H1 (cell line): ENCODE measurements around the gene PPP1R1C. TPM values are rescaled to one million over a fixed set of nuclear protein-coding genes. Genes with fewer than 3 reads are reported as not detected.

Experiments used
- CTCF ChIA-PET: fragments of 300-600 bp; sonication (Branson Sonifier 250); formaldehyde crosslinking; loops from one replicate; lab custom pipeline; 2021; ENCODE audit not compliant: partially characterized antibody; lab: Charles Lee
- POLR2A ChIA-PET: fragments of 300-600 bp; sonication (Branson Sonifier 250); formaldehyde crosslinking; loops from one replicate; lab custom pipeline; 2021; ENCODE audit warnings: inconsistent platforms; ENCODE audit not compliant: partially characterized antibody; lab: Charles Lee
- DNase-seq, 2 experiments: peaks; one replicate each; pipeline versions ENCODE4 v3.0.0 to v3.0.0-alpha.2; 2010 to 2022; ENCODE audit warnings: low spot score in 2 of 2, low read depth in 1 of 2, mixed read lengths in 1 of 2
- FAIRE-seq: peaks from 2 replicates; lab custom pipeline; 2011; peaks lifted over from hg19 to GRCh38; lab: Jason Lieb, UNC
- H2AFZ ChIP-seq: 2 replicates; pipeline ENCODE4 v1.8.1; 2012; ENCODE audit warnings: low read length, inconsistent platforms
- H2AK5ac ChIP-seq: 2 replicates; pipeline ENCODE4 v1.6.1; 2013; ENCODE audit warnings: low read depth, low read length
- H2BK120ac ChIP-seq: replicated peaks from 2 replicates; pipeline ENCODE3; 2013; ENCODE audit warnings: low read depth, low read length, inconsistent platforms
- H2BK12ac ChIP-seq: 2 replicates; pipeline ENCODE4 v1.6.1; 2013; ENCODE audit warnings: low read depth, low read length
- H2BK15ac ChIP-seq: 2 replicates; pipeline ENCODE4 v1.6.1; 2013; ENCODE audit warnings: low read length
- H2BK20ac ChIP-seq: 2 replicates; pipeline ENCODE4 v1.6.1; 2013; ENCODE audit warnings: low read length
- H2BK5ac ChIP-seq: 2 replicates; pipeline ENCODE4 v1.6.1; 2013; ENCODE audit warnings: low read depth, low read length
- H3K14ac ChIP-seq: 2 replicates; pipeline ENCODE4 v1.6.1; 2013; ENCODE audit warnings: inconsistent platforms; ENCODE audit not compliant: insufficient read length
- H3K18ac ChIP-seq: 2 replicates; pipeline ENCODE4 v1.6.1; 2013; ENCODE audit warnings: low read length; ENCODE audit errors: extremely low read depth
- H3K23ac ChIP-seq: 2 replicates; pipeline ENCODE4 v1.6.1; 2013; ENCODE audit warnings: inconsistent platforms; ENCODE audit not compliant: insufficient read length
- H3K23me2 ChIP-seq: 2 replicates; pipeline ENCODE4 v1.6.1; 2013; ENCODE audit warnings: low read depth, low read length
- H3K27ac ChIP-seq: 2 replicates; pipeline ENCODE4 v1.6.1; 2011; ENCODE audit warnings: low read depth, low read length, inconsistent platforms
- H3K27me3 ChIP-seq, 4 experiments: replicated peaks in 1 of 4; 1 replicate in 1 of 4; 2 replicates in 3 of 4; pipeline versions ENCODE4 v1.6.1 to v1.8.1; 2011 to 2013; ENCODE audit warnings: low read length in 3 of 4, mild to moderate bottlenecking in 3 of 4, inconsistent platforms in 2 of 4, mixed read lengths in 2 of 4, moderate library complexity in 1 of 4; ENCODE audit not compliant: control insufficient read depth in 3 of 4, insufficient read depth in 3 of 4; ENCODE audit errors: extremely low read depth in 1 of 4
- H3K36me3 ChIP-seq, 4 experiments: 2 replicates each; pipeline versions ENCODE4 v1.6.1 to v1.8.1; 2011 to 2013; ENCODE audit warnings: mild to moderate bottlenecking in 4 of 4, low read length in 3 of 4, moderate library complexity in 2 of 4, control low read depth in 1 of 4, inconsistent platforms in 1 of 4; ENCODE audit not compliant: insufficient read depth in 4 of 4, control insufficient read depth in 2 of 4
- H3K4ac ChIP-seq: replicated peaks from 2 replicates; pipeline ENCODE3; 2013; ENCODE audit warnings: low read length, low read depth, mixed read lengths, inconsistent platforms; ENCODE audit not compliant: insufficient read length
- H3K4me1 ChIP-seq, 4 experiments: replicated peaks in 1 of 4; 1 replicate in 1 of 4; 2 replicates in 3 of 4; pipeline versions ENCODE4 v1.6.1 to v1.8.1; 2011 to 2013; ENCODE audit warnings: low read length in 3 of 4, inconsistent platforms in 2 of 4, mixed read lengths in 1 of 4; ENCODE audit not compliant: insufficient read depth in 4 of 4, control insufficient read depth in 3 of 4
- H3K4me2 ChIP-seq, 2 experiments: 2 replicates each; pipeline versions ENCODE4 v1.6.1 to v1.8.1; 2011 to 2013; ENCODE audit warnings: low read depth in 2 of 2, low read length in 2 of 2, control low read depth in 1 of 2, inconsistent platforms in 1 of 2, mild to moderate bottlenecking in 1 of 2; ENCODE audit not compliant: insufficient read depth in 1 of 2
- H3K4me3 ChIP-seq, 4 experiments: fragments of 200-600, 300-600 bp in 1 of 4; sonication (generic), shearing (Covaris generic), sonication (Bioruptor Twin) in 1 of 4; 2 replicates each; pipeline versions ENCODE4 v1.5.1 to v1.8.1; 2011 to 2016; ENCODE audit warnings: low read length in 4 of 4, low read depth in 3 of 4, control low read depth in 2 of 4, inconsistent platforms in 2 of 4, mild to moderate bottlenecking in 2 of 4, mixed read lengths in 1 of 4, moderate library complexity in 1 of 4; ENCODE audit not compliant: insufficient read depth in 2 of 4; ENCODE audit errors: extremely low read depth in 1 of 4
- H3K56ac ChIP-seq: replicated peaks from 2 replicates; pipeline ENCODE3; 2013; ENCODE audit warnings: low read depth, mild to moderate bottlenecking, mixed read lengths, low read length, inconsistent platforms; ENCODE audit not compliant: insufficient read length
- H3K79me1 ChIP-seq: 2 replicates; pipeline ENCODE4 v1.6.1; 2013; ENCODE audit warnings: low read depth, low read length, control low read depth
- H3K79me2 ChIP-seq, 2 experiments: 2 replicates each; pipeline versions ENCODE4 v1.6.1 to v1.8.1; 2012 to 2013; ENCODE audit warnings: low read length in 2 of 2, mild to moderate bottlenecking in 2 of 2, inconsistent platforms in 1 of 2; ENCODE audit not compliant: insufficient read depth in 2 of 2, control insufficient read depth in 1 of 2
- H3K9ac ChIP-seq, 4 experiments: replicated peaks in 1 of 4; 1 replicate in 1 of 4; 2 replicates in 3 of 4; pipeline versions ENCODE4 v1.6.1 to v1.8.1; 2011 to 2013; ENCODE audit warnings: low read depth in 3 of 4, low read length in 3 of 4, control low read depth in 2 of 4, mild to moderate bottlenecking in 2 of 4, moderate library complexity in 2 of 4, inconsistent platforms in 1 of 4; ENCODE audit errors: extremely low read depth in 1 of 4
- H3K9me3 ChIP-seq, 2 experiments: 2 replicates each; pipeline versions ENCODE4 v1.6.1 to v1.8.1; 2012 to 2013; ENCODE audit warnings: mild to moderate bottlenecking in 2 of 2, moderate library complexity in 2 of 2, control low read depth in 1 of 2, inconsistent platforms in 1 of 2, low read depth in 1 of 2, low read length in 1 of 2, mixed read lengths in 1 of 2; ENCODE audit not compliant: insufficient read depth in 2 of 2
- H4K20me1 ChIP-seq, 2 experiments: replicated peaks in 1 of 2; 2 replicates each; pipeline versions ENCODE3 to v1.8.1; 2011 to 2013; ENCODE audit warnings: inconsistent platforms in 2 of 2, low read length in 2 of 2, mild to moderate bottlenecking in 1 of 2; ENCODE audit not compliant: insufficient read depth in 2 of 2, control insufficient read depth in 1 of 2
- H4K5ac ChIP-seq: 2 replicates; pipeline ENCODE4 v1.6.1; 2013; ENCODE audit warnings: low read length, low read depth, mixed read lengths, inconsistent platforms; ENCODE audit not compliant: insufficient read length
- H4K8ac ChIP-seq: 2 replicates; pipeline ENCODE4 v1.8.0; 2013; ENCODE audit warnings: mild to moderate bottlenecking, moderate library complexity, low read length, inconsistent platforms; ENCODE audit not compliant: insufficient read depth; ENCODE audit errors: extremely low read depth
- H4K91ac ChIP-seq: replicated peaks from 2 replicates; pipeline ENCODE3; 2013; ENCODE audit warnings: low read length, mixed read lengths, inconsistent platforms; ENCODE audit not compliant: insufficient read length
- ASH2L ChIP-seq: fragments of 200-600, 300-600 bp; sonication (generic); IDR thresholded peaks from one replicate; pipeline ENCODE4 v1.7.1; 2017; ENCODE audit warnings: low read length
- ATF2 ChIP-seq: IDR thresholded peaks from 2 replicates; pipeline ENCODE4 v1.6.1; 2012; ENCODE audit warnings: low read length, inconsistent platforms
- BACH1 ChIP-seq: IDR thresholded peaks from 2 replicates; pipeline ENCODE4 v1.6.1; 2012; ENCODE audit warnings: low read length, improper control_type of control experiment
- CEBPB ChIP-seq: IDR thresholded peaks from 2 replicates; pipeline ENCODE4 v1.6.1; 2012; ENCODE audit warnings: low read depth, low read length
- CTBP2 ChIP-seq: IDR thresholded peaks from 2 replicates; pipeline ENCODE4 v1.7.0; 2011; ENCODE audit warnings: borderline replicate concordance, mild to moderate bottlenecking, moderate library complexity, mixed read lengths, low read length; ENCODE audit not compliant: insufficient read depth, insufficient read length
- GTF2F1 ChIP-seq: IDR thresholded peaks from 2 replicates; pipeline ENCODE4 v1.6.1; 2012; ENCODE audit warnings: low read depth, low read length, improper control_type of control experiment, borderline replicate concordance
- SIRT6 ChIP-seq: IDR thresholded peaks from one replicate; pipeline ENCODE4 v1.7.1; 2012; ENCODE audit warnings: low read length, inconsistent platforms
- SP2 ChIP-seq: IDR thresholded peaks from 2 replicates; pipeline ENCODE4 v1.6.1; 2012; ENCODE audit warnings: mild to moderate bottlenecking, low read length, inconsistent platforms
- SP4 ChIP-seq: IDR thresholded peaks from 2 replicates; pipeline ENCODE4 v1.6.1; 2012; ENCODE audit warnings: low read length, inconsistent platforms
- SRF ChIP-seq: IDR thresholded peaks from 2 replicates; pipeline ENCODE4 v1.6.1; 2011; ENCODE audit warnings: mild to moderate bottlenecking, low read depth, low read length, moderate library complexity
- TAF1 ChIP-seq: IDR thresholded peaks from 2 replicates; pipeline ENCODE4 v1.6.1; 2011; ENCODE audit warnings: mild to moderate bottlenecking, low read depth, low read length
- TCF12 ChIP-seq: IDR thresholded peaks from 2 replicates; pipeline ENCODE4 v1.6.1; 2011; ENCODE audit warnings: low read depth, mild to moderate bottlenecking, low read length
- TEAD4 ChIP-seq: IDR thresholded peaks from 2 replicates; pipeline ENCODE4 v1.6.1; 2012; ENCODE audit warnings: low read depth, low read length, inconsistent platforms, mixed read lengths
- YY1 ChIP-seq: IDR thresholded peaks from 2 replicates; pipeline ENCODE4 v1.6.1; 2011; ENCODE audit warnings: low read depth, mild to moderate bottlenecking, low read length
- ZNF274 ChIP-seq: IDR thresholded peaks from 2 replicates; pipeline ENCODE4 v1.7.0; 2012; ENCODE audit warnings: low read length, borderline replicate concordance; ENCODE audit errors: extremely low read depth
- WGBS, 2 experiments: shearing (Covaris generic) in 1 of 2; methylation state at CpG; one replicate each; pipeline versions ENCODE4 v1.1.6 to v1.1.7; 2013 to 2015; ENCODE audit warnings: low lambda C conversion rate in 2 of 2, mixed read lengths in 2 of 2, inconsistent platforms in 1 of 2, low coverage in 1 of 2, missing lambda C conversion rate in 1 of 2; ENCODE audit not compliant: insufficient replicate concordance in 2 of 2, insufficient coverage in 1 of 2, insufficient read length in 1 of 2; ENCODE audit errors: extremely low coverage in 1 of 2, missing lambda C conversion rate in 1 of 2; 5-methylcytosine and 5-hydroxymethylcytosine counted together
- polyA plus RNA-seq, 7 experiments: library from polyadenylated mRNA; depleted of rRNA in 3 of 7; stranded (reverse) in 5 of 7; unstranded in 2 of 7; fragments of >200 nt in 5 of 7; fragments of 200-250 nt in 2 of 7; gene quantifications; 1 replicate in 5 of 7; 2 replicates in 1 of 7; 4 replicates in 1 of 7; pipeline versions ENCODE4 v1.2.1 to v1.2.3, GENCODE V29; 2011 to 2013; ENCODE audit warnings: missing spikeins in 2 of 7, mixed read lengths in 2 of 7
- total RNA-seq: library from RNA; stranded (reverse); fragmentation: NEBNext Ultra II Directional; extraction: Animal tissue kit (Norgen Biotek cat#: 25700); gene quantifications from 2 replicates; pipeline ENCODE4 v1.2.1, GENCODE V29; 2021

Gene PPP1R1C
- total and polyA plus RNA-seq, 2 of the 8 experiments (the other 6 are each of a cell fraction or from before 2014, with no cell fraction given) = 1.3 to 5.3 TPM

GRCh38 chr2:182058056-182058455 lies 72.4 kb downstream of the PPP1R1C start:
- H3K27me3 ChIP-seq = no peaks in the 10 kb centered on the region
- H4K91ac ChIP-seq = no peak overlapping the region
- no peaks in the 10 kb centered on the region for H3K36me3 ChIP-seq
- no peak overlapping the region for H3K4me3 ChIP-seq
- no peaks in the 10 kb centered on the region for H4K20me1 ChIP-seq
- H2BK15ac ChIP-seq = no peak overlapping the region
- no peaks in the 10 kb centered on the region for H3K79me1 ChIP-seq
- H2AFZ ChIP-seq = no peak overlapping the region
- FAIRE-seq = no peak
- ChIA-PET POLR2A (no interaction called here), CTCF (no interaction called here)
- no peaks in the 10 kb centered on the region for H3K79me2 ChIP-seq
- no peak overlapping the region for H3K9ac ChIP-seq
- H3K23me2 ChIP-seq = no peaks in the 10 kb centered on the region
- H3K4ac ChIP-seq = no peak overlapping the region
- WGBS, 2 experiments = 81% methylated on average over 1 of the region's 1 CpG; no CpG with 5 or more reads in 1 of the 2 experiments
- H2BK20ac ChIP-seq = no peak overlapping the region
- no peak overlapping the region for H3K23ac ChIP-seq
- no peak for DNase-seq
- no peak overlapping the region for H4K5ac ChIP-seq
- no peak overlapping the region for H3K14ac ChIP-seq
- no peak overlapping the region for H3K18ac ChIP-seq
- TF ChIP-seq YY1 (no peak), SP4 (no peak), TCF12 (no peak), ATF2 (no peak), TEAD4 (no peak), GTF2F1 (no peak), SP2 (no peak), SIRT6 (no peak), ZNF274 (no peak), CEBPB (no peak), SRF (no peak), CTBP2 (no peak), BACH1 (no peak), TAF1 (no peak), ASH2L (no peak)
- H3K4me1 ChIP-seq = no peaks in the 10 kb centered on the region
- no peaks in the 10 kb centered on the region for H3K9me3 ChIP-seq
- no peak overlapping the region for H2BK120ac ChIP-seq
- H3K27ac ChIP-seq = no peak overlapping the region
- H3K4me2 ChIP-seq = no peak overlapping the region
- no peak overlapping the region for H2BK12ac ChIP-seq
- no peak overlapping the region for H4K8ac ChIP-seq
- no peak overlapping the region for H2BK5ac ChIP-seq
- H2AK5ac ChIP-seq = no peak overlapping the region
- H3K56ac ChIP-seq = no peak overlapping the region
